ENCODE measurements around the gene MSANTD3.
"Not testable (repeated sequence)": the region's sequence is repeated elsewhere in the genome, so short reads cannot be mapped to it uniquely, and the experiment has no call there.

MSANTD3 gene

GRCh38 chr9:100428871-100429654 is 2.1 kb downstream of the MSANTD3 start:
- no peak for DNase-seq (ENCODE audit: low read depth in 2 of 2, low spot score in 1 of 2)

DNA sequence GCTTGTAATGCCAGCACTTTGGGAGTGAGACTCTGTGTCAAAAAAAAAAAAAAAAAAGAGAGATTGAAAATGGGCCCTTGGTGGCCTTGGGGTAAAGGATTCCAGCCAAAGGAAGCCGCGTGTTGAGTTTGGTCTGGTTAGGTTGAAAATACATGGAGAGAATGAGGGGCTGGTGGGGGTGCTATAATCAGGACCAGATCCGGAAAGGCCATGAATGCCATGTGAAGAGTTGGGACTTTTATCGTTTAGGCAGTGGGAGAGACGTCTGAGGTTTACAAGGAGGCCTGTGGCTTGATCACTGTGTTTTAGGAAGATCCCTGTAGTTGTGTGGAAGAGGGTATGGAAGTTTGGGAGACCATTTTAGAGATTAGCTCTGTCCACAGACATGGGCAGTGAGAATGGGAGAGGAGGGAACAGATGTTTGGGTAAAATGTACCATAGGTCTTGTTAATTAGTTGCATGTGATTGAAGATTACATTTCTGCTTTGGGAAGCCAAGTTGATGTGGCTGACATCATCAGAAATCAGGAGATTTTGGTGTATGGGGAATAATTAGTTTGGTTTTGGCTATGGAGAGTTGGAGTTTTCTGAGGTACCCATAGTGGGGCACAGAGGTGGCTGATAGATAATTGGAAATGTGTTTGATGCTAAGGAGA is 3.5 kb downstream of the MSANTD3 start:
- DNase-seq (ENCODE audit: low read depth in 2 of 2, low spot score in 1 of 2): no peak

DNA sequence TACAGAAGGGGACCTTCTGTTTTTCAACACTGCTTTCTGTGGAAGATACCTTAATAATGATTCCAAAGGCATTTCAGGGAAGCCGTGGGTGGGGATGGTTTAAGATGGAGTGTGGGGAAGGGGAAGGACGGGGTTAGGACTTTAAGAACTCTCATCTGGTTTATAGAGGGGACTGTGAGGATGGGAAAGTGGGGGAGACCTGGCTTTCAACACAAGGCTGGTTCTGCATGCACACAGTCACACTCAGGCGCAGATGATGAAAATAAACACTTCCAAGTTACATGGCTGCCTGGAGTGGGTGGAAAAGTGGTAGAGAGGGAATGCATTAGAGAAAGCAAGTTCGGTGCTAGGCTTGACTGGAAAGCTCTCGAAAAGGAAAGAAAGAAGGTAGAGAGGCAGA is 4.9 kb downstream of the MSANTD3 start:
- no peak for DNase-seq (ENCODE audit: low read depth in 2 of 2, low spot score in 1 of 2)

GRCh38 chr9:100432736-100433135 is 5.8 kb downstream of the MSANTD3 start:
- no peak for DNase-seq (ENCODE audit: low read depth in 2 of 2, low spot score in 1 of 2)

- no peak for DNase-seq (ENCODE audit: low read depth in 2 of 2, low spot score in 1 of 2)
Observed at GRCh38 chr9:100436571-100436970, 9.6 kb downstream of the MSANTD3 start.

DNA sequence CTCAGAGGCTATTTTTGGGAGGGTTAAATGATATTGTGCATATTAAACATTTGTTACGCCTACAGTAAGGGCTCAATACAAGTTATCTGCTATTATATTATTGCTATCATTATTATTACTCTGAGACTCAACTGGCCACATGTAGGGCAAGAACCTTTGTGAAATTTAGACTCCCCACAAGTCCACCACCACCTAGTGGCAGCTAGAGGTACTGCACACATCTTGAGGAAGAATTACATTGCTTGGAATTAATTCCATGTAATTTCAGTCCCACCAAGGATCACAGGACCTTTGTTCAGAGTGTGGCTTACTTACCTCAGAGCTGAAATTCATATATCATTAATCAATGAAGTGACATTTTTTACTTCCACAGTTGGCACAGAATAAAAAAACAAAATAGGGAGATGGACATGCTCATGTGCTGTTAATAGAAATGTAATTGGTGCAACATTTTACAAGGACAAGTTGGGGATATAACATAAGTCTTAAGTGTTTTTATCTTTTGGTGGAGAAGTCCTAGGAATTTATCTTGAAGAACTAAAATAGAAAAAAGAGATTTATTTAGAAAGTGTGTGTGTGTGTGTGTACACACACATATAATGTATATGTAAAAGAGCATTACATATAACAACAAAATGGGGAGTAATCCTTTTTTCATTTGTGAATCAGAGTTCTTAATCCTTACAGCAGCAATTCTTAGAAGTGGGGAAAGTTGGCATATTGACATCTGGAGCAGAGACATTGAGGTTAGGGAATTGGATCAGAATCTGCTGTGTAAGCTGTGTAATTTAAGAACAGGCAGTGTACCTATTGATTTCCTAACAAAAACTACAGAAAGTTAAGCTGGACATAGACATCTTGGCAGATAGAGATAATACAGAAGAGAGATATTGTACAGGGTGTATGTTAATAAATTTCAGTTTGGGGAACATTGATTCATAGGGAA is 11.2 kb downstream of the MSANTD3 start:
- peak; percentile 50 to 54 for DNase-seq (ENCODE audit: low read depth in 2 of 2, low spot score in 1 of 2)

- no peak for DNase-seq (ENCODE audit: low read depth in 2 of 2, low spot score in 1 of 2)
Observed at GRCh38 chr9:100440071-100440470, 13.1 kb downstream of the MSANTD3 start.

GRCh38 chr9:100440487-100440886 is 13.5 kb downstream of the MSANTD3 start:
- DNase-seq (ENCODE audit: low read depth in 2 of 2, low spot score in 1 of 2): not testable (repeated sequence)

GRCh38 chr9:100441911-100442361 is 15.0 kb downstream of the MSANTD3 start:
- no peak for DNase-seq (ENCODE audit: low read depth in 2 of 2, low spot score in 1 of 2)

DNA sequence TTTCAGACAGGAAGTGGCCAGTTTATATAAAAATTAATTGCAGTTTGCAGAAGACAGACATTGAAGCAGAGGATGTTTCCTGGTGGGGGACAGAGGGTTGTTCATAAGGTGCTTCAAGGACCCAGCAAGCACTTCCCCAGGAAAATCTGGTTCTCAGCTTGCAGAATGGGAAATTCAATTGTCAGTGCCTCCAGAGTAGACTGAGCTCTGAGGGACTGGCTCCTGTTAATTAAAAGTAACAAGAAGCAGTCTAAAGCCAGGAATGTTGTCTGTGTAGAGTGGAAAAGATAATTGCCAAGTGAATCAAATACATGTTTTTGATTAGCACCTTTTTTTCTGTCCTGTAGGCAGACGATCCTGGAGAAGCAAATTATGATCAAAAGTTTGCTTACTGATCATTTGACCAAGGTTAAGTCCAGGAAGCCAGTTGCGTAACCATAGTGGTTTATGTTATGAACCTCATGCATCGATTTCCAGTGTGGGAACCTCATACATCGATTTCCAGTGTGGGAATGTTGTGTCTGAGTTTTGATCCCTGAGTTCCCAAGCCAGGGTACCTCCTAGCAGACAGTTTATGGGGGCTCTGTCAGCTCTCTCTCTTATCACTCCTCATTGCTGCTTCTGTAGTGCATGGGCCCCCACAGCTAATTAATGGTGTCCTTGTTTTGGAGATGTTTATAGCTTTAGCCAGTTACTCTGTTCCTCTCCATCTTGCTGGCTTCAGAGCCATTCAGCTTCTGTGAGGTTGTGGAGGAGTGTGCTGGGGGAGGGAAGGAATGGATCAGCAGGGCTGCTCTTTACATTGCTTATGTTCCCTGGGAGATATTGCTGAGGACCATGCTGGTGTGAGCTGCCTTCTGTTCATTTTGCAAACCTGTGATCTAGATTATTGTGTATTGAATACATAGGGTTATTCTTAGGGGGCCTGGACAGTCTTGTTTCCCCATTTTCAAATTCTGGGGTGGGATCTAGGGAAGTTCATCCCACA is 17.1 kb downstream of the MSANTD3 start:
- DNase-seq (ENCODE audit: low read depth in 2 of 2, low spot score in 1 of 2): no peak

DNA sequence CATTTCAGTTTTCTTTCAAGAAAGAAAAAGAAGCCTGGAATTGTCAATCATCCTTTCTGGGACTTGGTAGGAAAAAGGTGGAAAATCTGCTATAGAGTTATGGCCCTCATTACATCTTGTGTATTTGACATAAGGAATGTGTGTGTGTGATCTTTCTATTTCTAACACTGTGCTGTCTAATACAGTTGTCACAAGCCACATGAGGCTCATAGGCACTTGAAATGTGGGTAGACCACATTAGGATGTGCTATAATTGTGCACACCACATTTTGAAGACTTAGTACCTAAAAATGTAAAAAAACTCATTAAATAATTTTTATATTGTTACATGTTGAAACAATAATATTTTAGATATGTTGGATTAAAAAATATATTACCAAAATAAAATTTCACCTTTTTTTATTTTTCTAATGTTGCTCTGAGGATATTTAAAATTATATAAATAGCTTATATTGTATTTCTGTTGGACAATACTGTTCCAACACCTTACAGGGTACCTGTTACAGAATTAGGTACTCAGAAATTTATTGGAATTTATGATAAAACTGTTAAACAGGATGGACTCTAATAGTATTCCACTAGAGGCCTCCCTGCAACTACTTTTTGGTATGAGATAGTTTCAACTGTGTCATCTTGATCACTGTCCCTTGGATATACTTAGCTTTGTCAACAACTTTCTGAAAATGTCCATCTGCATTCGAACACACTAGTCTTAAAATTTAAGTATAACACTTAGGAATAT is 18.4 kb downstream of the MSANTD3 start:
- no peak for DNase-seq (ENCODE audit: low read depth in 2 of 2, low spot score in 1 of 2)

GRCh38 chr9:100445903-100446549 is 19.1 kb downstream of the MSANTD3 start:
- no peak for DNase-seq (ENCODE audit: low read depth in 2 of 2, low spot score in 1 of 2)

GRCh38 chr9:100447041-100447440 is 20.1 kb downstream of the MSANTD3 start:
- no peak for DNase-seq (ENCODE audit: low read depth in 2 of 2, low spot score in 1 of 2)

- no peak for DNase-seq (ENCODE audit: low read depth in 2 of 2, low spot score in 1 of 2)
Observed at GRCh38 chr9:100448266-100448665, 21.3 kb downstream of the MSANTD3 start.

GRCh38 chr9:100449420-100449819 is 22.5 kb downstream of the MSANTD3 start:
- no peak for DNase-seq (ENCODE audit: low read depth in 2 of 2, low spot score in 1 of 2)

GRCh38 chr9:100452894-100453293 is 26.0 kb downstream of the MSANTD3 start:
- no peak for DNase-seq (ENCODE audit: low read depth in 2 of 2, low spot score in 1 of 2)

DNA sequence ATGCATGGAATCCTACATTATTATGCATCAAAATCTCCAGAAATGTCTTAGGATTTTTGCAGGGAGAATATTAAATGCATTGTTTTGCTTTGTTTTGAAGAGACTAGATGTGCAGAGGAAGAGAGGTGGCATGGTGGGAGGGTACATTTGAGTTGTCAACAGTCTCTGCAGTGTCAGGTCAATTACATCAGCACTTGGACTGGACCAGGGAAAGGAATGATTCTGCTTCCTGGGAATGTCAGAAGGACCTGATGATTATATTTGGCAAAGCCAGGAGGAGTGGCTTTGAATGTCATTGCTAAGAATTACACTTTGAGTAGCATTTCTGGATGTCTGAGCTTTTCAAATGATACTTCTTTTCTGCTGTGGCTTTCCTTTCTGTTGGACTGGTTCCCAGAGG is 28.5 kb downstream of the MSANTD3 start:
- no peak for DNase-seq (ENCODE audit: low read depth in 2 of 2, low spot score in 1 of 2)

DNA sequence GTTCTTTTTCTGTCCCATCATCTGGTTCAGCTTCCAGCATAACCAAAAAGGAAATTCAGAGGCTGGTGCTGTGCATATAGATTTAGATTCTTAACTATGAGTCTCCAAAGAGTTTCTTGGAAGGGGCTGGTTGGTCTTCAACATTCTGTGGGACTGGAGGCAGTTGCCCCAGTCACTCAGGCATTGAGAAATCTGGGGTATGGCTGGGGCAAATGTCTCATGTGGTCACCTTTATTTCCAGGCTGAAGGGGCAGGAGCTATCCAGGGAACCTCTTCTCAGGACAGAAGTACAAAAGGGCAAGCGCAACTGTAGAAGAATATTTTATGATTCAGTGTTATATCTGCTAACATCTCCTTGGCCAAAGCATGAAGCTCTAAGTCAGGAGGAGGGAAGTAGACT is 30.6 kb downstream of the MSANTD3 start:
- no peak for DNase-seq (ENCODE audit: low read depth in 2 of 2, low spot score in 1 of 2)

DNA sequence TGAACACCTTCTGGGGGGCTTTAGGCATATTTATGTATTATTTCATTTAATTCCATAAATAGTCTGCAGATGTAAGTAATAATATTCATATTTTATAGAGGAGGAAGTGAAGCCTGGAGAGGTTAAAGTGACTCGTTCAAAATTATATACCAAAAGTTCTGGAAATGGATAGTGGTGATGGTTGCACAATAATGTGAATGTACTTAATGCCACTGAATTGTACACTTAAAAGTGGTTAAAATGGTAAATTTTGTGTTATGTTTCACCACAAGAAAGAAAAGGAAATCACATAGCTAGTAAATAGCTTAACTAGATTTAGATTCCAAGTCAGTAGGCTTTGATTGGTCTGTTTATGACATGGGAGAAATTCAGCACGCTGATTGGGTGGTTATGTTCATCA is 33.0 kb downstream of the MSANTD3 start:
- DNase-seq (ENCODE audit: low read depth in 2 of 2, low spot score in 1 of 2): no peak
